HEK293 (cell line): ENCODE data around the gene SEMA6D.

Experiments used
- CTCF ChIA-PET: fragments of 350-600 bp; formaldehyde crosslinking; extraction: SDS; loops from one replicate; lab custom pipeline; 2021; ENCODE audit warnings: antibody characterized with exemption; lab: Yijun Ruan, JAX
- POLR2A ChIA-PET: fragments of 300-600 bp; formaldehyde crosslinking; extraction: SDS; loops from one replicate; lab custom pipeline; 2020; ENCODE audit warnings: antibody characterized with exemption, inconsistent platforms; lab: Yijun Ruan, JAX
- H3K27ac ChIP-seq: fragments of 200-500 bp; sonication (Bioruptor generic); 2 replicates; pipeline ENCODE4 v1.5.1; 2014; ENCODE audit warnings: low read depth, low read length, control low read depth, inconsistent platforms; ENCODE audit errors: extremely low read depth
- H3K36me3 ChIP-seq, 2 experiments: fragments of 200-500 bp in 1 of 2; sonication (Bioruptor generic) in 1 of 2; 1 replicate in 1 of 2; 2 replicates in 1 of 2; pipeline ENCODE4 v1.5.1; 2014 to 2017; ENCODE audit warnings: inconsistent platforms in 2 of 2, low read length in 2 of 2; ENCODE audit not compliant: control insufficient read depth in 2 of 2, insufficient read depth in 1 of 2
- H3K4me1 ChIP-seq: fragments of 200-500 bp; sonication (Bioruptor generic); 2 replicates; pipeline ENCODE4 v1.5.1; 2014; ENCODE audit warnings: mild to moderate bottlenecking, low read length, inconsistent platforms; ENCODE audit not compliant: control insufficient read depth, insufficient read depth
- H3K4me3 ChIP-seq: 2 replicates; pipeline ENCODE4 v1.5.1; 2011; ENCODE audit warnings: low read depth, mild to moderate bottlenecking, control low read depth, low read length, moderate library complexity
- H3K9me3 ChIP-seq: fragments of 200-500 bp; sonication (Bioruptor generic); 2 replicates; pipeline ENCODE4 v1.5.1; 2014; ENCODE audit warnings: low read depth, low read length, inconsistent platforms; ENCODE audit not compliant: control insufficient read depth, insufficient read depth
- BCL11A ChIP-seq: fragments of 450-650 bp; formaldehyde crosslinking; IDR thresholded peaks from 2 replicates; pipeline ENCODE4 v1.5.1; 2016; ENCODE audit warnings: low read depth, missing biosample characterization, missing genetic modification characterization
- EGR2 ChIP-seq: fragments of 450-650 bp; formaldehyde crosslinking; IDR thresholded peaks from 2 replicates; pipeline ENCODE4 v1.5.1; 2016; ENCODE audit warnings: low read depth, missing biosample characterization, missing genetic modification characterization
- GLIS1 ChIP-seq: fragments of 450-650 bp; formaldehyde crosslinking; IDR thresholded peaks from 2 replicates; pipeline ENCODE4 v1.5.1; 2016; ENCODE audit warnings: missing biosample characterization, missing genetic modification characterization
- GLIS2 ChIP-seq: fragments of 450-650 bp; formaldehyde crosslinking; IDR thresholded peaks from 2 replicates; pipeline ENCODE4 v1.5.1; 2016; ENCODE audit warnings: missing biosample characterization, missing genetic modification characterization
- MYNN ChIP-seq: fragments of 450-650 bp; formaldehyde crosslinking; IDR thresholded peaks from 2 replicates; pipeline ENCODE4 v1.5.1; 2016; ENCODE audit warnings: missing biosample characterization, missing genetic modification characterization, borderline replicate concordance
- TCF7L2 ChIP-seq: IDR thresholded peaks from 2 replicates; pipeline ENCODE4 v1.6.1; 2011; ENCODE audit warnings: low read depth, mild to moderate bottlenecking, inconsistent platforms, low read length, moderate library complexity, borderline replicate concordance
- YY1 ChIP-seq: fragments of 450-650 bp; formaldehyde crosslinking; IDR thresholded peaks from 2 replicates; pipeline ENCODE4 v1.5.1; 2018; ENCODE audit warnings: missing biosample characterization, missing genetic modification characterization
- YY2 ChIP-seq: fragments of 450-650 bp; formaldehyde crosslinking; IDR thresholded peaks from 2 replicates; pipeline ENCODE4 v1.5.1; 2016; ENCODE audit warnings: missing biosample characterization, missing genetic modification characterization
- ZBTB1 ChIP-seq: fragments of 450-650 bp; formaldehyde crosslinking; IDR thresholded peaks from 2 replicates; pipeline ENCODE4 v1.5.1; 2016; ENCODE audit warnings: missing biosample characterization, missing genetic modification characterization
- ZBTB7A ChIP-seq: fragments of 450-650 bp; formaldehyde crosslinking; IDR thresholded peaks from 2 replicates; pipeline ENCODE4 v1.5.1; 2016; ENCODE audit warnings: low read depth, missing biosample characterization, missing genetic modification characterization
- ZBTB8A ChIP-seq: fragments of 450-650 bp; formaldehyde crosslinking; IDR thresholded peaks from 2 replicates; pipeline ENCODE4 v1.5.1; 2016; ENCODE audit warnings: missing biosample characterization, missing genetic modification characterization
- ZFP3 ChIP-seq: fragments of 450-650 bp; formaldehyde crosslinking; IDR thresholded peaks from 2 replicates; pipeline ENCODE4 v1.5.1; 2016; ENCODE audit warnings: low read depth, missing biosample characterization, missing genetic modification characterization
- ZFP41 ChIP-seq: fragments of 450-650 bp; formaldehyde crosslinking; IDR thresholded peaks from 2 replicates; pipeline ENCODE4 v1.5.1; 2016; ENCODE audit warnings: missing biosample characterization, missing genetic modification characterization, borderline replicate concordance
- ZNF10 ChIP-seq: fragments of 450-650 bp; formaldehyde crosslinking; IDR thresholded peaks from 2 replicates; pipeline ENCODE4 v1.5.1; 2017; ENCODE audit warnings: missing biosample characterization, missing genetic modification characterization
- ZNF133 ChIP-seq: fragments of 450-650 bp; formaldehyde crosslinking; IDR thresholded peaks from 2 replicates; pipeline ENCODE4 v1.5.1; 2016; ENCODE audit warnings: missing biosample characterization, missing genetic modification characterization
- ZNF16 ChIP-seq: fragments of 450-650 bp; formaldehyde crosslinking; IDR thresholded peaks from 2 replicates; pipeline ENCODE4 v1.5.1; 2016; ENCODE audit warnings: low read depth, missing biosample characterization, missing genetic modification characterization
- ZNF221 ChIP-seq: fragments of 450-650 bp; formaldehyde crosslinking; IDR thresholded peaks from 2 replicates; pipeline ENCODE4 v1.5.1; 2017; ENCODE audit warnings: missing biosample characterization, missing genetic modification characterization, borderline replicate concordance
- ZNF23 ChIP-seq: fragments of 450-650 bp; formaldehyde crosslinking; IDR thresholded peaks from 2 replicates; pipeline ENCODE4 v1.5.1; 2016; ENCODE audit warnings: missing biosample characterization, missing genetic modification characterization, borderline replicate concordance
- ZNF292 ChIP-seq: fragments of 450-650 bp; formaldehyde crosslinking; IDR thresholded peaks from 2 replicates; pipeline ENCODE4 v1.5.1; 2016; ENCODE audit warnings: low read depth, missing biosample characterization, missing genetic modification characterization, borderline replicate concordance
- ZNF354C ChIP-seq: fragments of 450-650 bp; formaldehyde crosslinking; IDR thresholded peaks from 2 replicates; pipeline ENCODE4 v1.5.1; 2016; ENCODE audit warnings: missing biosample characterization, missing genetic modification characterization, low read depth, borderline replicate concordance
- ZNF433 ChIP-seq: fragments of 450-650 bp; formaldehyde crosslinking; IDR thresholded peaks from 2 replicates; pipeline ENCODE4 v1.5.1; 2016; ENCODE audit warnings: missing biosample characterization, missing genetic modification characterization, low read depth
- ZNF48 ChIP-seq: fragments of 450-650 bp; formaldehyde crosslinking; IDR thresholded peaks from 2 replicates; pipeline ENCODE4 v1.5.1; 2016; ENCODE audit warnings: missing biosample characterization, missing genetic modification characterization
- ZNF521 ChIP-seq: fragments of 450-650 bp; formaldehyde crosslinking; IDR thresholded peaks from 2 replicates; pipeline ENCODE4 v1.5.1; 2017; ENCODE audit warnings: missing biosample characterization, mild to moderate bottlenecking, missing genetic modification characterization
- ZNF529 ChIP-seq: fragments of 450-650 bp; formaldehyde crosslinking; IDR thresholded peaks from 2 replicates; pipeline ENCODE4 v1.5.1; 2017; ENCODE audit warnings: missing genetic modification characterization, missing biosample characterization; ENCODE audit not compliant: insufficient replicate concordance
- ZNF561 ChIP-seq: fragments of 450-650 bp; IDR thresholded peaks from 2 replicates; pipeline ENCODE4 v1.5.1; 2018; ENCODE audit warnings: missing biosample characterization, missing genetic modification characterization, borderline replicate concordance
- ZNF585B ChIP-seq: fragments of 450-650 bp; formaldehyde crosslinking; IDR thresholded peaks from 2 replicates; pipeline ENCODE4 v1.5.1; 2016; ENCODE audit warnings: missing biosample characterization, missing genetic modification characterization
- ZNF596 ChIP-seq: fragments of 450-650 bp; IDR thresholded peaks from 2 replicates; pipeline ENCODE4 v1.5.0; 2018; ENCODE audit warnings: missing biosample characterization, mild to moderate bottlenecking, missing genetic modification characterization, moderate library complexity
- ZNF658 ChIP-seq: fragments of 450-650 bp; formaldehyde crosslinking; IDR thresholded peaks from 2 replicates; pipeline ENCODE4; 2016; ENCODE audit warnings: missing biosample characterization, missing genetic modification characterization
- ZNF701 ChIP-seq: fragments of 450-650 bp; formaldehyde crosslinking; IDR thresholded peaks from 2 replicates; pipeline ENCODE4 v1.5.1; 2016; ENCODE audit warnings: missing biosample characterization, missing genetic modification characterization
- ZSCAN30 ChIP-seq: fragments of 450-650 bp; IDR thresholded peaks from 2 replicates; pipeline ENCODE4 v1.5.1; 2018; ENCODE audit warnings: missing biosample characterization, mild to moderate bottlenecking, missing genetic modification characterization, moderate library complexity
- TF ChIP-seq, protein P1 (sequence below): fragments of 450-650 bp; formaldehyde crosslinking; IDR thresholded peaks from 2 replicates; pipeline ENCODE4 v1.5.1; 2016; ENCODE audit warnings: missing biosample characterization, missing genetic modification characterization
- TF ChIP-seq, protein P2 (sequence below): fragments of 450-650 bp; formaldehyde crosslinking; IDR thresholded peaks from 2 replicates; pipeline ENCODE4 v1.5.1; 2016; ENCODE audit warnings: missing biosample characterization, missing genetic modification characterization
- TF ChIP-seq, protein P3 (sequence below): fragments of 450-650 bp; formaldehyde crosslinking; IDR thresholded peaks from 2 replicates; pipeline ENCODE4 v1.5.1; 2017; ENCODE audit warnings: missing biosample characterization, missing genetic modification characterization

The SEMA6D gene

DNA sequence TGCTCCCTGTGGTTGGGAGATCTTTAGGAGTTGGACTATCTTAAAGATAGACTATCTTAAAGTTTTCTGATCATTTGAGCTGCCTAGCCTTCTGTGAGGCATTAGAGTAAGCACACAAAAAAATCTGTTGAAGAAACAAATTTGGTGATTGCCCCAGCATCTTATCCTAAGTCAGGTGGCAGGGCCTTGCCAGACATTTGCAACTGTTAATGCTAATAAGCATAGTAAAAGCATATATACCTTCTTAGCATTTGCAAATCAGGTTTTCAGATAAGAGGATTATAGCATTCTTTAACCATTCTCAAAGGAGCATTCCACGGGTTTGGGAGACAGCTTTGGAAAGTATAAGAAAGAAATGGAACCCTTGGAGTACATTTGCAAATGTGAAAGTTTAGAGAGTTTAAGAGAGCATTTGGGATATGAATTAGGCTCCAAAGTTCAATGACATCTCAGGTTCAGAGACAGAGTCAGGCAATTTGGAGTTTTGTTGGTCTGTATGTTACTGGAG is 61.0 kb downstream of the SEMA6D start:
- no peak overlapping the region for H3K4me3 ChIP-seq
- POLR2A ChIA-PET: no interaction called here
- no peaks in the 10 kb centered on the region for H3K36me3 ChIP-seq
- no peak for TF ChIP-seq ZNF354C
- TF ChIP-seq ZNF529: no peak
- TF ChIP-seq ZNF701 (tag by site-specific recombination): no peak
- TF ChIP-seq ZNF10 (tag by site-specific recombination): no peak
- TF ChIP-seq ZBTB8A (tag by site-specific recombination): no peak
- no peak for TF ChIP-seq GLIS2 (tag by site-specific recombination)
- TF ChIP-seq YY2 (tag by site-specific recombination): no peak
- TF ChIP-seq ZSCAN30 (tag by site-specific recombination): no peak
- no peak for TF ChIP-seq ZNF658 (tag by site-specific recombination)
- TF ChIP-seq YY1: no peak
- TF ChIP-seq, protein P1, sequence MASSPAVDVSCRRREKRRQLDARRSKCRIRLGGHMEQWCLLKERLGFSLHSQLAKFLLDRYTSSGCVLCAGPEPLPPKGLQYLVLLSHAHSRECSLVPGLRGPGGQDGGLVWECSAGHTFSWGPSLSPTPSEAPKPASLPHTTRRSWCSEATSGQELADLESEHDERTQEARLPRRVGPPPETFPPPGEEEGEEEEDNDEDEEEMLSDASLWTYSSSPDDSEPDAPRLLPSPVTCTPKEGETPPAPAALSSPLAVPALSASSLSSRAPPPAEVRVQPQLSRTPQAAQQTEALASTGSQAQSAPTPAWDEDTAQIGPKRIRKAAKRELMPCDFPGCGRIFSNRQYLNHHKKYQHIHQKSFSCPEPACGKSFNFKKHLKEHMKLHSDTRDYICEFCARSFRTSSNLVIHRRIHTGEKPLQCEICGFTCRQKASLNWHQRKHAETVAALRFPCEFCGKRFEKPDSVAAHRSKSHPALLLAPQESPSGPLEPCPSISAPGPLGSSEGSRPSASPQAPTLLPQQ: no peak
- no peak for TF ChIP-seq MYNN
- TF ChIP-seq, all 188 proteins: peak for 0
- CTCF ChIA-PET: no interaction called here
- no peaks in the 10 kb centered on the region for H3K9me3 ChIP-seq
- H3K27ac ChIP-seq: no peak overlapping the region
- peaks cover 5% of the 10 kb centered on the region for H3K4me1 ChIP-seq

DNA sequence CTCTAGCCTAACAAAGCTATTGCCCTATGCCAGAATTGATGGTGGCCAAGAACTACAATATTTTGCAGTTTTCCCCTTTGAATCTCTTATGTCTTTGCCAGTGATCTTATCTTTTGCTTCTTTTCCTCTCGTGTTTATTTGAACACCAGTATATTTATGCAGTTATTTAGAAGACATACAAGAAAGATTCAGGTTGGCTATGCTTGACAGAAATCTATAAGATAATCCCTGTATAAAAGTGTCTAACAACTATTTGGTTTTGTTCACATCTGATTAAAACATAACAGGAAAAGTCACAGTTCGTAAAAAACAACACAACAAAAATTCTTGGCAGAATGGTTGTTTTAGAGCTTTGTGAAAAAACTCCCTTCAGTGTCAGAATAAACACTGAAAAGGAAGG is 63.7 kb downstream of the SEMA6D start:
- no peak for TF ChIP-seq ZNF585B (tag by site-specific recombination)
- TF ChIP-seq ZNF48 (tag by site-specific recombination): no peak
- TF ChIP-seq ZNF16: no peak
- TF ChIP-seq, protein P2, sequence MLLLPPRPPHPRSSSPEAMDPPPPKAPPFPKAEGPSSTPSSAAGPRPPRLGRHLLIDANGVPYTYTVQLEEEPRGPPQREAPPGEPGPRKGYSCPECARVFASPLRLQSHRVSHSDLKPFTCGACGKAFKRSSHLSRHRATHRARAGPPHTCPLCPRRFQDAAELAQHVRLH (tag by site-specific recombination): no peak
- no peak for TF ChIP-seq ZNF292 (tag by site-specific recombination)
- TF ChIP-seq ZNF133 (tag by site-specific recombination): no peak
- no peak for TF ChIP-seq ZNF596 (tag by site-specific recombination)
- no peak for TF ChIP-seq ZNF221 (tag by site-specific recombination)
- no peak for TF ChIP-seq ZNF561
- Histone ChIP-seq H3K4me3 (no peak overlapping the region), H3K36me3 (no peaks in the 10 kb centered on the region), H3K4me1 (peaks cover 2% of the 10 kb centered on the region; the same call in 1 of the 2 replicates), H3K27ac (no peak overlapping the region), H3K9me3 (no peaks in the 10 kb centered on the region)
- CTCF ChIA-PET: interaction anchor here (0.6 kb wide), 1 partner anchor 15 kb away, joined by 3 read pairs; no protein-coding TSS in a partner anchor
- POLR2A ChIA-PET: no interaction called here

DNA sequence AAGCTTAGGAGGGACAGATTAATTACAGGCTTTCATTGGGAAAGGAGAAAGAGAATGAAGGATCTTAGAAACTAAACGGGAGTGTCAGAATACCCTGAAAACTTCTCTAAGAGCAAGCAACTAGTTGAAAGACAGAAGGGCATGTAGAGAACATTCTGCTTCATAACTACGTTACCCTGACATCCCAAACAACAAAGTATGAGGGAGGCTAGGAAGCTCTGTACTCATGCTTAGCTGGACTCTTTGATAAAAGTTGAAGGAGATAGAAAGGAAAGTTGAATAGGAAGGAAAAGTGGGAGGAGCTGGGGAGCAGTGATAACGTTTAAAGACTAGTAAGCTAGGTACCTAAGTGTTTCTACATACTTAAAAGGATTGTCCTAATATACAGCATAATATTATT is 64.2 kb downstream of the SEMA6D start:
- POLR2A ChIA-PET: no interaction called here
- Histone ChIP-seq H3K4me1 (peaks cover 2% of the 10 kb centered on the region; the same call in 1 of the 2 replicates), H3K27ac (no peak overlapping the region), H3K9me3 (no peaks in the 10 kb centered on the region), H3K36me3 (no peaks in the 10 kb centered on the region), H3K4me3 (no peak overlapping the region)
- TF ChIP-seq ZBTB1: no peak
- TF ChIP-seq GLIS1 (tag by site-specific recombination): no peak
- TF ChIP-seq BCL11A: no peak
- no peak for TF ChIP-seq ZNF23
- TF ChIP-seq ZFP3 (tag by site-specific recombination): no peak
- TF ChIP-seq ZNF433 (tag by site-specific recombination): no peak
- TF ChIP-seq, protein P3, sequence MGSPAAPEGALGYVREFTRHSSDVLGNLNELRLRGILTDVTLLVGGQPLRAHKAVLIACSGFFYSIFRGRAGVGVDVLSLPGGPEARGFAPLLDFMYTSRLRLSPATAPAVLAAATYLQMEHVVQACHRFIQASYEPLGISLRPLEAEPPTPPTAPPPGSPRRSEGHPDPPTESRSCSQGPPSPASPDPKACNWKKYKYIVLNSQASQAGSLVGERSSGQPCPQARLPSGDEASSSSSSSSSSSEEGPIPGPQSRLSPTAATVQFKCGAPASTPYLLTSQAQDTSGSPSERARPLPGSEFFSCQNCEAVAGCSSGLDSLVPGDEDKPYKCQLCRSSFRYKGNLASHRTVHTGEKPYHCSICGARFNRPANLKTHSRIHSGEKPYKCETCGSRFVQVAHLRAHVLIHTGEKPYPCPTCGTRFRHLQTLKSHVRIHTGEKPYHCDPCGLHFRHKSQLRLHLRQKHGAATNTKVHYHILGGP (tag by site-specific recombination): no peak
- TF ChIP-seq ZBTB7A: no peak
- TF ChIP-seq TCF7L2: no peak
- no peak for TF ChIP-seq ZFP41 (tag by site-specific recombination)
- no peak for TF ChIP-seq EGR2
- no peak for TF ChIP-seq ZNF521
- CTCF ChIA-PET: interaction anchor here (0.6 kb wide), 1 partner anchor 15 kb away, joined by 3 read pairs; no protein-coding TSS in a partner anchor
